Smooth muscle cell (in vitro differentiated cells): ENCODE data around the gene LCK. TPM values are rescaled to one million over a fixed set of nuclear protein-coding genes. Genes with fewer than 3 reads are reported as not detected.

Experiments used
- DNase-seq: peaks from one replicate; lab custom pipeline; 2025; ENCODE audit not compliant: unreplicated experiment; lab: John Stamatoyannopoulos, UW
- H2AFZ ChIP-seq: fragments of 200-600 bp; sonication (generic); 2 replicates; pipeline ENCODE4 v1.6.0; 2016; ENCODE audit warnings: antibody characterized with exemption, low read depth, mild to moderate bottlenecking
- H3F3A ChIP-seq: fragments of 200-600 bp; sonication (generic); 2 replicates; pipeline ENCODE4 v1.6.0; 2017; ENCODE audit warnings: antibody characterized with exemption, low read depth
- H3K27ac ChIP-seq: fragments of 200-600 bp; sonication (generic); 2 replicates; pipeline ENCODE4 v1.5.1; 2016; ENCODE audit warnings: low read depth, mild to moderate bottlenecking
- H3K27me3 ChIP-seq: fragments of 200-600 bp; sonication (generic); 2 replicates; pipeline ENCODE4 v1.6.1; 2016; ENCODE audit warnings: low read depth, mild to moderate bottlenecking
- H3K36me3 ChIP-seq: fragments of 200-600 bp; sonication (generic); 2 replicates; pipeline ENCODE4 v1.5.1; 2016; ENCODE audit warnings: low read depth
- H3K4me1 ChIP-seq: fragments of 200-600 bp; sonication (generic); 2 replicates; pipeline ENCODE4 v1.5.1; 2016; ENCODE audit warnings: low read depth
- H3K4me2 ChIP-seq: fragments of 200-600 bp; sonication (generic); 2 replicates; pipeline ENCODE4 v1.6.0; 2016; ENCODE audit warnings: mild to moderate bottlenecking
- H3K4me3 ChIP-seq: fragments of 200-600 bp; sonication (generic); 2 replicates; pipeline ENCODE4 v1.5.1; 2016; ENCODE audit warnings: mild to moderate bottlenecking
- H3K79me2 ChIP-seq: fragments of 200-600 bp; sonication (generic); 2 replicates; pipeline ENCODE4 v1.6.0; 2016; ENCODE audit warnings: low read depth, mild to moderate bottlenecking
- H3K9ac ChIP-seq: fragments of 200-600 bp; sonication (generic); 2 replicates; pipeline ENCODE4 v1.6.0; 2016; ENCODE audit warnings: low read depth
- H3K9me3 ChIP-seq: fragments of 200-600 bp; sonication (generic); replicated peaks from 2 replicates; pipeline ENCODE4 v1.5.1; 2016; ENCODE audit warnings: low read depth
- H4K20me1 ChIP-seq: fragments of 200-600 bp; sonication (generic); 2 replicates; pipeline ENCODE4 v1.6.0; 2016; ENCODE audit warnings: low read depth
- WGBS: methylation state at CpG from one replicate; pipeline ENCODE4 v1.1.7; 2016; ENCODE audit warnings: low lambda C conversion rate; 5-methylcytosine and 5-hydroxymethylcytosine counted together
- polyA plus RNA-seq: library from polyadenylated mRNA; unstranded; fragments of >200 nt; fragmentation: Nextera tagmentation; extraction: Ambion mirVana; gene quantifications from 2 replicates; pipeline ENCODE4 v1.2.1, GENCODE V29; 2016
- total RNA-seq: library from RNA; depleted of rRNA; stranded (reverse); fragments of >200 nt; gene quantifications from 2 replicates; pipeline ENCODE4 v1.2.3, GENCODE V29; 2014
- TF ChIP-seq, protein P1 (sequence below): fragments of 200-600 bp; sonication (generic); IDR thresholded peaks from 2 replicates; pipeline ENCODE4 v1.5.1; 2017; ENCODE audit warnings: borderline replicate concordance, mild to moderate bottlenecking, antibody characterized with exemption; ENCODE audit not compliant: insufficient read depth, poor library complexity, severe bottlenecking

The LCK gene
- total and polyA plus RNA-seq, 2 experiments from 2014 or later, result 0.22 TPM; not detected in 1

DNA sequence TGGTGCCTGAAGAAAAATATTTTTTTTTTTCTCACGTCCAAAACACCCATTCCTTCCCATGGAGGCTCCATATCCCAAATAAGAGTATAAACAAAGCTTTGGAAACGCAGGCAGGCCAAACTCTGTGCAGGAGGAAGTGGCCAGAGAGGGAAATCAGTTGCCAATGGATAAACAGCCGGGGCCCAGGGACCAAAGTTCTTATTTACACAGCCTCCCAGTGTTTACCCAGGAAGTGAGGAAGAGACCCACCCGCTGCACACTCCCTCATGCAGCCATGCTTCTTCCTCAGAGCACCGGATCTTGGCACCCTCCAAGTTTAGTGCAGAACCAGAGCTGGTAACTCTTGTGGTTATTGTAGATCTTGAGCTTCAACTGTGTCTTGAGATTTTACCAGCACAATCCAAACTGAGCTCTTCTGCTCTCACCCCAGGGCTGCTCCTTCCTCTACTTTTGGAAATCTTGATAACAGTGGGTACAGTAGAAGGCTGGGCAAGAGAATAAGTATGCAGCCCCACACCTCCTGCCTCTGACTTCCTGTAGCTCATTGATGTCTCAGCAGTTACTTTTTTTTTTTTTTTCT is 70.7 kb downstream of the LCK start:
- WGBS, result 94% methylated on average over 5 of the region's 5 CpGs
- no peak overlapping the region for H2AFZ ChIP-seq
- H3K9ac ChIP-seq, result no peak overlapping the region

GRCh38 chr1:32327204-32327603 is 76.1 kb downstream of the LCK start:
- Histone ChIP-seq H3K36me3 (peaks cover 3% of the 10 kb centered on the region), H3K4me1 (no peaks in the 10 kb centered on the region), H4K20me1 (peaks cover 33% of the 10 kb centered on the region), H3K4me3 (no peak overlapping the region), H3K4me2 (no peak overlapping the region), H3K27ac (no peak overlapping the region), H3K79me2 (no peaks in the 10 kb centered on the region), H3K9ac (no peak overlapping the region), H2AFZ (no peak overlapping the region), H3K27me3 (no peaks in the 10 kb centered on the region), H3K9me3 (no peaks in the 10 kb centered on the region), H3F3A (peaks cover 13% of the 10 kb centered on the region)
- DNase-seq, result no peak
- TF ChIP-seq, protein P1, sequence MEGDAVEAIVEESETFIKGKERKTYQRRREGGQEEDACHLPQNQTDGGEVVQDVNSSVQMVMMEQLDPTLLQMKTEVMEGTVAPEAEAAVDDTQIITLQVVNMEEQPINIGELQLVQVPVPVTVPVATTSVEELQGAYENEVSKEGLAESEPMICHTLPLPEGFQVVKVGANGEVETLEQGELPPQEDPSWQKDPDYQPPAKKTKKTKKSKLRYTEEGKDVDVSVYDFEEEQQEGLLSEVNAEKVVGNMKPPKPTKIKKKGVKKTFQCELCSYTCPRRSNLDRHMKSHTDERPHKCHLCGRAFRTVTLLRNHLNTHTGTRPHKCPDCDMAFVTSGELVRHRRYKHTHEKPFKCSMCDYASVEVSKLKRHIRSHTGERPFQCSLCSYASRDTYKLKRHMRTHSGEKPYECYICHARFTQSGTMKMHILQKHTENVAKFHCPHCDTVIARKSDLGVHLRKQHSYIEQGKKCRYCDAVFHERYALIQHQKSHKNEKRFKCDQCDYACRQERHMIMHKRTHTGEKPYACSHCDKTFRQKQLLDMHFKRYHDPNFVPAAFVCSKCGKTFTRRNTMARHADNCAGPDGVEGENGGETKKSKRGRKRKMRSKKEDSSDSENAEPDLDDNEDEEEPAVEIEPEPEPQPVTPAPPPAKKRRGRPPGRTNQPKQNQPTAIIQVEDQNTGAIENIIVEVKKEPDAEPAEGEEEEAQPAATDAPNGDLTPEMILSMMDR, result no peak
- WGBS, result 95% methylated on average over 11 of the region's 11 CpGs

More for the DNA sequence above, 70.7 kb downstream of the LCK start:
- Histone ChIP-seq H3K79me2 (no peaks in the 10 kb centered on the region), H3K4me2 (no peak overlapping the region), H3F3A (no peaks in the 10 kb centered on the region), H3K4me1 (no peaks in the 10 kb centered on the region), H3K9me3 (no peaks in the 10 kb centered on the region), H3K4me3 (no peak overlapping the region), H3K27me3 (no peaks in the 10 kb centered on the region), H4K20me1 (peaks cover 23% of the 10 kb centered on the region), H3K27ac (no peak overlapping the region), H3K36me3 (no peaks in the 10 kb centered on the region)
- no peak for DNase-seq
- TF ChIP-seq, protein P1, result no peak

DNA sequence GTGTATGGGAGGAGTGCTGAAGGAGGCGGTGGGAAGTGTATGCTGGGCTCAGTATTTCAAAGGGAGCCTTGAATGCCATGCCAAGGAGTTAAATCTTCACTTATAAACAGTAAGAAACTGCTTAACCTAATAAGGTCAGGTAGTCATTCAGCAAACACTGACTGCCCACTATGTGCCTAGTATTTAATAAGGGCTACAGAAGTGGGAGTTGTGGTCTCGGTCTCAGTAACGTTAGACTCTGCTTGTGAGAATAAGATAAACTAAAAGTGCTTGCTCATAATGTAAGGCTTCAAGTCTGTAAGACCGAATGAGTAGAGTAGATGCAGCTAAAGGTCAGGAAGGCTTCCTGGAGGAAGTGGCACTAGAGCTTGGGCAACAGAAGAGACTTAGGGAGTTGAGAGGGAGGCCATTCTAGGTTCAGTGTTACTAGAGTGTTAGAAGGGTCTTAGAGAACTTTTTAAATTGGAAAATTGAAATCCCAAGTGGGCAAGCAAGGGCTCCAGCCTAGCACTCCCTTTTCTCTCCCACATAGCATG is 78.9 kb downstream of the LCK start:
- no peak overlapping the region for H3K27ac ChIP-seq
- 88% methylated on average over 4 of the region's 4 CpGs for WGBS
- H3K4me1 ChIP-seq, result peaks cover 20% of the 10 kb centered on the region
- no peak overlapping the region for H3K4me2 ChIP-seq
- H4K20me1 ChIP-seq, result peaks cover 50% of the 10 kb centered on the region
- no peak for DNase-seq
- no peak overlapping the region for H2AFZ ChIP-seq
- no peak overlapping the region for H3K4me3 ChIP-seq
- no peak overlapping the region for H3K9ac ChIP-seq
- TF ChIP-seq, protein P1, result no peak
- H3K79me2 ChIP-seq, result peaks cover 16% of the 10 kb centered on the region
- peaks cover 3% of the 10 kb centered on the region for H3K36me3 ChIP-seq
- H3K9me3 ChIP-seq, result no peaks in the 10 kb centered on the region
- H3F3A ChIP-seq, result peaks cover 24% of the 10 kb centered on the region
- H3K27me3 ChIP-seq, result no peaks in the 10 kb centered on the region

DNA sequence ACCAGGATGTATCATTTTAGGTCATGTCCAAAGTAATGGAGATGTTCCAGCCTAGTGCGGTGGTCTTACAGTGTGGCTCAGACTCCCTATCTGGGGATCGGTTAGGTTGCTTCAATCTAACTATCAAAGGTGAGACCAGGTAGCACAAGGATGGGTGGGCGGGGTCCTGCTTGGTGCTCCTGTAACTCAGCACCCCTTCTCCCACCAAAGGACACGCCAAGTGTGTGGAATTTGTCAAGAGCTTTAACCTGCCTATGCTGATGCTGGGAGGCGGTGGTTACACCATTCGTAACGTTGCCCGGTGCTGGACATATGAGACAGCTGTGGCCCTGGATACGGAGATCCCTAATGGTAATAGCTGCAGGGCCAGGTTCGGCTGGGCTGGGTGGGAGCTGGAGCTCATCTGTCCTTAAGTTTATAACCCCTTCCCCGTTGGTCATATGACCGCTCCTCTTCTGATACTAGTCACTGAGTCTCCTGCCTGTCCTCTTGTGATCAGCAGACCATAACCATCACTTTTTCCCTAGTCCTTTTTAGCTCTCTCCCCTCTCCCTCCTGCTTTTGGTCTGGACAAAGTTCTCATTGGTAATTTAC is 79.6 kb downstream of the LCK start:
- TF ChIP-seq, protein P1, result no peak
- Histone ChIP-seq H3K4me1 (peaks cover 20% of the 10 kb centered on the region), H3K79me2 (peaks cover 21% of the 10 kb centered on the region), H3K4me3 (no peak overlapping the region), H2AFZ (no peak overlapping the region), H3K36me3 (peaks cover 3% of the 10 kb centered on the region), H3F3A (peaks cover 24% of the 10 kb centered on the region), H4K20me1 (peaks cover 54% of the 10 kb centered on the region), H3K9ac (no peak overlapping the region), H3K27me3 (no peaks in the 10 kb centered on the region), H3K9me3 (no peaks in the 10 kb centered on the region), H3K27ac (no peak overlapping the region), H3K4me2 (no peak overlapping the region)
- WGBS, result 95% methylated on average over 12 of the region's 12 CpGs
- DNase-seq, result no peak
